K562 (cell line): ENCODE data around the gene NOL4L. TPM values are rescaled to one million over a fixed set of nuclear protein-coding genes. Genes with fewer than 3 reads are reported as not detected.
A peak's percentile ranks its signal among the peaks of the same experiment; 100 is the strongest.

Experiments
- BACH1 ChIP-seq: fragments of 200-800 bp; sonication (Bioruptor generic); IDR thresholded peaks from 2 replicates; pipeline ENCODE4 v1.6.1; 2016; ENCODE audit warnings: missing genetic modification characterization, missing compliant biosample characterization
- CCAR2 ChIP-seq: fragments of 200-400 bp; formaldehyde crosslinking; IDR thresholded peaks from 2 replicates; pipeline ENCODE4 v1.6.1; 2017; ENCODE audit warnings: mild to moderate bottlenecking, low read depth, low read length
- ELF2 ChIP-seq: fragments of 250-450 bp; sonication (Bioruptor Pico); IDR thresholded peaks from 2 replicates; pipeline ENCODE4 v1.5.0; 2021; ENCODE audit warnings: mild to moderate bottlenecking
- ESRRA ChIP-seq: fragments of 450-650 bp; IDR thresholded peaks from 2 replicates; pipeline ENCODE4 v1.6.1; 2014; ENCODE audit warnings: low read depth, mild to moderate bottlenecking, moderate library complexity, borderline replicate concordance
- IFI16 ChIP-seq: fragments of 250-450 bp; sonication (Bioruptor Pico); IDR thresholded peaks from 2 replicates; pipeline ENCODE4 v2.1.2; 2022; ENCODE audit warnings: mild to moderate bottlenecking, inconsistent platforms
- MAFF ChIP-seq: IDR thresholded peaks from 2 replicates; pipeline ENCODE4 v1.6.1; 2012; ENCODE audit warnings: low read length, improper control_type of control experiment
- PHF20 ChIP-seq: fragments of 450-650 bp; IDR thresholded peaks from 2 replicates; pipeline ENCODE4 v1.6.1; 2018; ENCODE audit not compliant: partially characterized antibody
- POLR2AphosphoS2 ChIP-seq: IDR thresholded peaks from 2 replicates; pipeline ENCODE4 v1.6.1; 2012; ENCODE audit warnings: low read length, improper control_type of control experiment
- POLR2G ChIP-seq: fragments of 200-400 bp; formaldehyde crosslinking; IDR thresholded peaks from 2 replicates; pipeline ENCODE4 v1.6.1; 2017; ENCODE audit warnings: low read depth, mild to moderate bottlenecking, antibody characterized with exemption, low read length, moderate library complexity
- PPARD ChIP-seq: fragments of 250-450 bp; sonication (Bioruptor Pico); IDR thresholded peaks from 2 replicates; pipeline ENCODE4 v1.8.0; 2022; ENCODE audit warnings: inconsistent platforms, mild to moderate bottlenecking, moderate library complexity
- SP2 ChIP-seq: IDR thresholded peaks from 2 replicates; pipeline ENCODE4 v1.6.1; 2011; ENCODE audit warnings: mild to moderate bottlenecking, low read depth, low read length, moderate library complexity; ENCODE audit not compliant: poor library complexity, severe bottlenecking; ENCODE audit errors: extremely low read depth
- STAG1 ChIP-seq: sonication (generic); formaldehyde crosslinking; IDR thresholded peaks from 2 replicates; pipeline ENCODE4 v1.5.0; 2020; ENCODE audit warnings: missing genetic modification reagents, borderline replicate concordance
- TAF1 ChIP-seq: IDR thresholded peaks from 2 replicates; pipeline ENCODE4 v1.6.1; 2011; ENCODE audit warnings: mild to moderate bottlenecking, low read length, moderate library complexity; ENCODE audit not compliant: insufficient read depth, control insufficient read depth, severe bottlenecking; ENCODE audit errors: extremely low read depth
- TEAD4 ChIP-seq, 2 experiments: sonication (generic) in 1 of 2; formaldehyde crosslinking in 1 of 2; IDR thresholded peaks; 2 replicates each; pipeline versions ENCODE4 v1.6.1 to v1.8.0; 2012 to 2022; ENCODE audit warnings: borderline replicate concordance in 1 of 2, inconsistent platforms in 1 of 2, low read length in 1 of 2, mild to moderate bottlenecking in 1 of 2, missing genetic modification reagents in 1 of 2
- TRIM24 ChIP-seq, 2 experiments: fragments of 450-650 bp; IDR thresholded peaks; 2 replicates each; pipeline ENCODE4 v1.6.1; 2016
- XRCC4 ChIP-seq: IDR thresholded peaks from one replicate; pipeline ENCODE4 v1.6.1; 2011; ENCODE audit not compliant: insufficient read depth, insufficient read length; ENCODE audit errors: extremely low read depth
- YY1 ChIP-seq, 3 experiments: IDR thresholded peaks; 2 replicates each; pipeline ENCODE4 v1.6.1; 2011; ENCODE audit warnings: low read length in 2 of 3, mild to moderate bottlenecking in 2 of 3, moderate library complexity in 2 of 3, borderline replicate concordance in 1 of 3, control low read depth in 1 of 3, low read depth in 1 of 3; ENCODE audit not compliant: insufficient read depth in 3 of 3, insufficient replicate concordance in 2 of 3, control insufficient read depth in 1 of 3, insufficient read length in 1 of 3; ENCODE audit errors: extremely low read depth in 1 of 3
- ZKSCAN8 ChIP-seq: fragments of 200-800 bp; sonication (Bioruptor generic); IDR thresholded peaks from 2 replicates; pipeline ENCODE4 v1.6.1; 2016; ENCODE audit warnings: missing genetic modification characterization, missing compliant biosample characterization
- ZNF175 ChIP-seq: fragments of 200-800 bp; sonication (Bioruptor generic); IDR thresholded peaks from 2 replicates; pipeline ENCODE4 v1.6.1; 2016; ENCODE audit warnings: low read depth, mild to moderate bottlenecking, missing genetic modification characterization, missing compliant biosample characterization
- ZNF224 ChIP-seq: sonication (generic); formaldehyde crosslinking; IDR thresholded peaks from 2 replicates; pipeline ENCODE4 v1.8.0; 2022; ENCODE audit warnings: mild to moderate bottlenecking, missing genetic modification reagents
- ZNF263 ChIP-seq: sonication (generic); formaldehyde crosslinking; IDR thresholded peaks from 2 replicates; pipeline ENCODE4 v1.8.0; 2022; ENCODE audit warnings: mild to moderate bottlenecking, missing genetic modification reagents, borderline replicate concordance
- polyA plus RNA-seq, 8 experiments: library from polyadenylated mRNA; depleted of rRNA in 4 of 8; stranded (reverse) in 5 of 8; unstranded in 3 of 8; fragments of >200 nt; fragmentation: Nextera tagmentation in 2 of 8; fragmentation: Illumina TruSeq in 1 of 8; extraction: Ambion mirVana in 2 of 8; extraction: Trizol in 1 of 8; gene quantifications; 2 replicates each; pipeline versions ENCODE4 v1.2.1 to v1.2.3, GENCODE V29; 2011 to 2014; ENCODE audit warnings: inconsistent platforms in 1 of 8, missing spikeins in 1 of 8
- total RNA-seq, 7 experiments: library from RNA; depleted of rRNA in 6 of 7; stranded (reverse); fragments of >200 nt in 6 of 7; fragmentation: Illumina TruSeq in 2 of 7; extraction: Trizol in 2 of 7; gene quantifications; 2 replicates each; pipeline versions ENCODE4 v1.2.1 to v1.2.3, GENCODE V29; 2011 to 2021; ENCODE audit warnings: low replicate concordance in 1 of 7
- TF ChIP-seq, protein P1 (sequence below), 2 experiments: fragments of 450-650 bp; IDR thresholded peaks; 2 replicates each; pipeline ENCODE4 v1.6.1; 2016
- TF ChIP-seq, protein P2 (sequence below): sonication (generic); formaldehyde crosslinking; IDR thresholded peaks from 2 replicates; pipeline ENCODE4 v1.8.0; 2023; ENCODE audit warnings: mild to moderate bottlenecking, missing genetic modification reagents
- TF ChIP-seq, protein P3 (sequence below): fragments of 450-650 bp; conservative IDR thresholded peaks from 2 replicates; pipeline ENCODE4 v1.6.1; 2016; ENCODE audit warnings: missing genetic modification characterization, low read depth, mild to moderate bottlenecking, missing compliant biosample characterization, moderate library complexity

NOL4L gene
- total and polyA plus RNA-seq, 9 of the 15 experiments (the other 6 are each of a cell fraction or from before 2014, with no cell fraction given): 5.1 to 36.2 (median 13.6) TPM

DNA sequence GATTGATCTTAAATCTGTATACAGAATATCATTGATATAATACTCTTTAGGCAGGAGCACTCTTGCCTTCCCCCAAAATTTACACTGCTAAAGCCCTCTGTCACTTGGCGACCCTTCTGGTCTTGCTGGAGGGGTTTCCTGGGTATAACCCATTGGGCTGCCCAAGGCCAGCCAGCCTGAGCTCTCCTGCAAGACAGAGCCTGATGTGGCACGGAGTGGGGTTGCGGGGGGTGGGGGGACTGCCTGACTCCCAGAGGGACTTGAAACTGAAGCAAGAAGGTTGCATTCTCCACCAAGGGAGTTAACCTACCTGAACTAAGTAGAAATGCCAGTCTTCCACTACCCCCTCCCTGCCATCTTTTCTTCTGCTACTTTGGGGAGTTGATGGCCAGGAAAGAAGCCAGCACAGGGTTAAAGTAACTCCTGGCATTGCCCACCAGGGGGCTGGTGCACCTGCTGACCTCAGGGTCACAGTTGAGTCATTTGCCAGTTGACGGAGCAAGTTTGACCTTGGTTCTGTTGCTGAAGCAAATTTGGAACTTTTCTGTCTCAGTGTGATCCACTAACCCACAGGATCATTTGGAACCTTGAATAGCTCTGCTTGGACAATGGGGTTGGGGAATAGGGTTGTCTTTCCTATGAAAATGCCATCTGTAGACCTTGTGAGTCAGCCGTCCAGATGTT is 147.6 kb downstream of the NOL4L start (continued):
- TF ChIP-seq BACH1 (tag) (no peak), ZNF224 (CRISPR knock-in tag) (no peak), ESRRA (0 out of 2 replicates have a peak, but pooled peaks have one; percentile 11), ZNF263 (CRISPR knock-in tag) (no peak), PHF20 (no peak), ZNF175 (CRISPR knock-in tag) (no peak), IFI16 (no peak), YY1 (IDR thresholded peaks at IDR 0.05; ENCODE audit: borderline replicate concordance in 1 of 3, control insufficient read depth in 1 of 3, extremely low read depth in 1 of 3, insufficient read depth in 3 of 3, insufficient read length in 1 of 3, insufficient replicate concordance in 2 of 3, low read depth in 1 of 3, low read length in 2 of 3) (no peak), PPARD (CRISPR knock-in tag) (no peak), SP2 (no peak), TEAD4 (IDR thresholded peaks at IDR 0.05; ENCODE audit: low read length) (no peak), TEAD4 (CRISPR knock-in tag; IDR thresholded peaks at IDR 0.05; ENCODE audit: borderline replicate concordance) (no peak), ELF2 (no peak), MAFF (no peak), XRCC4 (no peak), CCAR2 (no peak), TRIM24 (IDR thresholded peaks at IDR 0.05) (no peak), POLR2AphosphoS2 (0 out of 2 replicates have a peak, but pooled peaks have one; percentile 30), STAG1 (CRISPR knock-in tag) (no peak), ZKSCAN8 (CRISPR knock-in tag) (no peak), TAF1 (no peak), POLR2G (0 out of 2 replicates have a peak, but pooled peaks have one; percentile 6)
- TF ChIP-seq, protein P1, sequence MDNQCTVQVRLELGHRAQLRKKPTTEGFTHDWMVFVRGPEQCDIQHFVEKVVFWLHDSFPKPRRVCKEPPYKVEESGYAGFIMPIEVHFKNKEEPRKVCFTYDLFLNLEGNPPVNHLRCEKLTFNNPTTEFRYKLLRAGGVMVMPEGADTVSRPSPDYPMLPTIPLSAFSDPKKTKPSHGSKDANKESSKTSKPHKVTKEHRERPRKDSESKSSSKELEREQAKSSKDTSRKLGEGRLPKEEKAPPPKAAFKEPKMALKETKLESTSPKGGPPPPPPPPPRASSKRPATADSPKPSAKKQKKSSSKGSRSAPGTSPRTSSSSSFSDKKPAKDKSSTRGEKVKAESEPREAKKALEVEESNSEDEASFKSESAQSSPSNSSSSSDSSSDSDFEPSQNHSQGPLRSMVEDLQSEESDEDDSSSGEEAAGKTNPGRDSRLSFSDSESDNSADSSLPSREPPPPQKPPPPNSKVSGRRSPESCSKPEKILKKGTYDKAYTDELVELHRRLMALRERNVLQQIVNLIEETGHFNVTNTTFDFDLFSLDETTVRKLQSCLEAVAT (IDR thresholded peaks at IDR 0.05): no peak
- TF ChIP-seq, protein P2, sequence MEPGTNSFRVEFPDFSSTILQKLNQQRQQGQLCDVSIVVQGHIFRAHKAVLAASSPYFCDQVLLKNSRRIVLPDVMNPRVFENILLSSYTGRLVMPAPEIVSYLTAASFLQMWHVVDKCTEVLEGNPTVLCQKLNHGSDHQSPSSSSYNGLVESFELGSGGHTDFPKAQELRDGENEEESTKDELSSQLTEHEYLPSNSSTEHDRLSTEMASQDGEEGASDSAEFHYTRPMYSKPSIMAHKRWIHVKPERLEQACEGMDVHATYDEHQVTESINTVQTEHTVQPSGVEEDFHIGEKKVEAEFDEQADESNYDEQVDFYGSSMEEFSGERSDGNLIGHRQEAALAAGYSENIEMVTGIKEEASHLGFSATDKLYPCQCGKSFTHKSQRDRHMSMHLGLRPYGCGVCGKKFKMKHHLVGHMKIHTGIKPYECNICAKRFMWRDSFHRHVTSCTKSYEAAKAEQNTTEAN (CRISPR knock-in tag): no peak
- TF ChIP-seq, protein P3, sequence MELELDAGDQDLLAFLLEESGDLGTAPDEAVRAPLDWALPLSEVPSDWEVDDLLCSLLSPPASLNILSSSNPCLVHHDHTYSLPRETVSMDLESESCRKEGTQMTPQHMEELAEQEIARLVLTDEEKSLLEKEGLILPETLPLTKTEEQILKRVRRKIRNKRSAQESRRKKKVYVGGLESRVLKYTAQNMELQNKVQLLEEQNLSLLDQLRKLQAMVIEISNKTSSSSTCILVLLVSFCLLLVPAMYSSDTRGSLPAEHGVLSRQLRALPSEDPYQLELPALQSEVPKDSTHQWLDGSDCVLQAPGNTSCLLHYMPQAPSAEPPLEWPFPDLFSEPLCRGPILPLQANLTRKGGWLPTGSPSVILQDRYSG: no peak
